Neural cell (in vitro differentiated cells): ENCODE measurements around the gene CGB3. TPM values are rescaled to one million over a fixed set of nuclear protein-coding genes. Genes with fewer than 3 reads are reported as not detected.

Experiments used
- H2AFZ ChIP-seq: fragments of 200-600, 300-800 bp; sonication (generic), shearing (Covaris generic); 2 replicates; pipeline ENCODE4 v1.6.0; 2014; ENCODE audit warnings: low read depth, mild to moderate bottlenecking, antibody characterized with exemption, low read length, moderate library complexity
- H3F3A ChIP-seq: fragments of 200-600 bp; shearing (Covaris generic); 2 replicates; pipeline ENCODE4 v1.6.1; 2016; ENCODE audit warnings: mild to moderate bottlenecking, moderate library complexity, mixed read lengths, antibody characterized with exemption, low read length; ENCODE audit not compliant: insufficient read depth, poor library complexity, severe bottlenecking
- H3K27ac ChIP-seq: fragments of 200-600, 300-800 bp; sonication (generic), shearing (Covaris generic); 2 replicates; pipeline ENCODE4 v1.5.1; 2014; ENCODE audit warnings: mild to moderate bottlenecking, low read length, moderate library complexity
- H3K27me3 ChIP-seq: fragments of 300-800, 200-600 bp; sonication (generic), shearing (Covaris generic); 2 replicates; pipeline ENCODE4 v1.6.0; 2014; ENCODE audit warnings: mild to moderate bottlenecking, low read depth, low read length, moderate library complexity; ENCODE audit not compliant: insufficient read depth
- H3K36me3 ChIP-seq: fragments of 300-800, 200-600 bp; sonication (generic), shearing (Covaris generic); 2 replicates; pipeline ENCODE4 v1.5.1; 2014; ENCODE audit warnings: mild to moderate bottlenecking, antibody characterized with exemption, low read length, moderate library complexity; ENCODE audit not compliant: insufficient read depth
- H3K4me2 ChIP-seq: fragments of 300-800, 200-600 bp; sonication (generic), shearing (Covaris generic); 2 replicates; pipeline ENCODE4 v1.6.0; 2014; ENCODE audit warnings: mild to moderate bottlenecking, low read length
- H3K4me3 ChIP-seq: fragments of 300-800, 200-600 bp; sonication (generic), shearing (Covaris generic); 2 replicates; pipeline ENCODE4 v1.5.1; 2014; ENCODE audit warnings: mild to moderate bottlenecking, low read length, moderate library complexity
- H3K79me2 ChIP-seq: fragments of 200-600 bp; shearing (Covaris generic); replicated peaks from 2 replicates; pipeline ENCODE4 v1.6.0; 2014; ENCODE audit warnings: mild to moderate bottlenecking, low read length, moderate library complexity; ENCODE audit not compliant: insufficient read depth
- H3K9ac ChIP-seq: fragments of 300-800, 200-600 bp; sonication (generic), shearing (Covaris generic); 2 replicates; pipeline ENCODE4 v1.6.1; 2016; ENCODE audit warnings: mild to moderate bottlenecking, low read length, mixed read lengths
- H3K9me2 ChIP-seq: fragments of 200-600 bp; shearing (Covaris generic); 2 replicates; pipeline ENCODE4 v1.6.1; 2016; ENCODE audit warnings: mild to moderate bottlenecking, low read length, mixed read lengths; ENCODE audit not compliant: insufficient read depth
- H3K9me3 ChIP-seq: fragments of 200-600, 300-800 bp; sonication (generic), shearing (Covaris generic); 2 replicates; pipeline ENCODE4 v1.6.1; 2016; ENCODE audit warnings: mild to moderate bottlenecking, mixed run types, low read length, moderate library complexity, mixed read lengths
- H4K20me1 ChIP-seq: fragments of 200-600 bp; shearing (Covaris generic); 2 replicates; pipeline ENCODE4 v1.6.1; 2016; ENCODE audit warnings: mild to moderate bottlenecking, mixed run types; ENCODE audit not compliant: insufficient read depth
- EP300 ChIP-seq: fragments of 450-650 bp; conservative IDR thresholded peaks from 2 replicates; pipeline ENCODE4 v1.6.1; 2014; ENCODE audit warnings: antibody characterized with exemption, mild to moderate bottlenecking, moderate library complexity; ENCODE audit not compliant: poor library complexity, severe bottlenecking
- EZH2 ChIP-seq: fragments of 200-600, 300-800 bp; shearing (Covaris generic), sonication (generic); IDR thresholded peaks from 2 replicates; pipeline ENCODE4 v1.6.1; 2014; ENCODE audit warnings: antibody characterized with exemption, low read length, borderline replicate concordance, mild to moderate bottlenecking; ENCODE audit not compliant: insufficient read depth, poor library complexity, severe bottlenecking
- MXI1 ChIP-seq: fragments of 450-650 bp; conservative IDR thresholded peaks from 2 replicates; pipeline ENCODE4 v1.6.1; 2014; ENCODE audit warnings: antibody characterized with exemption, mild to moderate bottlenecking; ENCODE audit not compliant: poor library complexity, severe bottlenecking
- POLR2AphosphoS5 ChIP-seq: IDR thresholded peaks from 2 replicates; pipeline ENCODE4 v1.6.1; 2012
- RAD21 ChIP-seq: fragments of 450-650 bp; conservative IDR thresholded peaks from 2 replicates; pipeline ENCODE4 v1.6.1; 2014; ENCODE audit warnings: antibody characterized with exemption, mild to moderate bottlenecking, moderate library complexity
- SMC3 ChIP-seq: fragments of 450-650 bp; conservative IDR thresholded peaks from 2 replicates; pipeline ENCODE4 v1.6.1; 2014; ENCODE audit warnings: antibody characterized with exemption, mild to moderate bottlenecking, moderate library complexity; ENCODE audit not compliant: poor library complexity
- TAF1 ChIP-seq: IDR thresholded peaks from 2 replicates; pipeline ENCODE4 v1.6.1; 2012; ENCODE audit warnings: low read depth
- polyA plus RNA-seq: library from polyadenylated mRNA; depleted of rRNA; stranded (reverse); fragments of >200 nt; gene quantifications from 2 replicates; pipeline ENCODE4 v1.2.3, GENCODE V29; 2014
- TF ChIP-seq, protein P1 (sequence below): fragments of 450-650 bp; IDR thresholded peaks from 2 replicates; pipeline ENCODE4 v1.5.1; 2014; ENCODE audit warnings: antibody characterized with exemption, mild to moderate bottlenecking, moderate library complexity; ENCODE audit not compliant: poor library complexity, severe bottlenecking
- TF ChIP-seq, protein P2 (sequence below): IDR thresholded peaks from 2 replicates; pipeline ENCODE4 v1.6.1; 2012; ENCODE audit warnings: borderline replicate concordance

Gene CGB3
- polyA plus RNA-seq, 1 donor from 2014 or later, result not detected

DNA sequence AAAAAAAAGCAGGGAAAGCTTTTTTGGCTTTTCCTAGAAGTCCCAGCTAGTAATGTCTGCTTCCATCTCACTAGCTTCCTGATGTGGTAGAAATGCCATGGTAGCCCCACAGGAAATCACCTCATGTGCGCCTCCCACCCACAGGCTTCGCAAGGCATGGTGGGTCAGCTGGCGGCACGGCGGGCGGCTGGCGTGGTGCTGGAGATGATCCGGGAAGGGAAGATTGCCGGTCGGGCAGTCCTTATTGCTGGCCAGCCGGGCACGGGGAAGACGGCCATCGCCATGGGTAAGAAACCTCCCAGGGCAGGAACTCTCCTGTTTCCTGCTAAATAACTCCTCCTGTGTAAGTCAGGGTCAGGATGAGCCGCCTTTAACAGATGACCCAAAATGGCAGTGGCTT is 20.0 kb downstream of the CGB3 start:
- H3K79me2 ChIP-seq, result no peaks in the 10 kb centered on the region
- no peaks in the 10 kb centered on the region for H3K9me2 ChIP-seq
- no peaks in the 10 kb centered on the region for H3K9me3 ChIP-seq
- no peaks in the 10 kb centered on the region for H3F3A ChIP-seq
- H4K20me1 ChIP-seq, result no peaks in the 10 kb centered on the region
- no peak overlapping the region for H3K27ac ChIP-seq
- no peak overlapping the region for H2AFZ ChIP-seq
- H3K27me3 ChIP-seq, result no peaks in the 10 kb centered on the region
- TF ChIP-seq, protein P1, sequence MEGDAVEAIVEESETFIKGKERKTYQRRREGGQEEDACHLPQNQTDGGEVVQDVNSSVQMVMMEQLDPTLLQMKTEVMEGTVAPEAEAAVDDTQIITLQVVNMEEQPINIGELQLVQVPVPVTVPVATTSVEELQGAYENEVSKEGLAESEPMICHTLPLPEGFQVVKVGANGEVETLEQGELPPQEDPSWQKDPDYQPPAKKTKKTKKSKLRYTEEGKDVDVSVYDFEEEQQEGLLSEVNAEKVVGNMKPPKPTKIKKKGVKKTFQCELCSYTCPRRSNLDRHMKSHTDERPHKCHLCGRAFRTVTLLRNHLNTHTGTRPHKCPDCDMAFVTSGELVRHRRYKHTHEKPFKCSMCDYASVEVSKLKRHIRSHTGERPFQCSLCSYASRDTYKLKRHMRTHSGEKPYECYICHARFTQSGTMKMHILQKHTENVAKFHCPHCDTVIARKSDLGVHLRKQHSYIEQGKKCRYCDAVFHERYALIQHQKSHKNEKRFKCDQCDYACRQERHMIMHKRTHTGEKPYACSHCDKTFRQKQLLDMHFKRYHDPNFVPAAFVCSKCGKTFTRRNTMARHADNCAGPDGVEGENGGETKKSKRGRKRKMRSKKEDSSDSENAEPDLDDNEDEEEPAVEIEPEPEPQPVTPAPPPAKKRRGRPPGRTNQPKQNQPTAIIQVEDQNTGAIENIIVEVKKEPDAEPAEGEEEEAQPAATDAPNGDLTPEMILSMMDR, result no peak
- TF ChIP-seq, protein P2, sequence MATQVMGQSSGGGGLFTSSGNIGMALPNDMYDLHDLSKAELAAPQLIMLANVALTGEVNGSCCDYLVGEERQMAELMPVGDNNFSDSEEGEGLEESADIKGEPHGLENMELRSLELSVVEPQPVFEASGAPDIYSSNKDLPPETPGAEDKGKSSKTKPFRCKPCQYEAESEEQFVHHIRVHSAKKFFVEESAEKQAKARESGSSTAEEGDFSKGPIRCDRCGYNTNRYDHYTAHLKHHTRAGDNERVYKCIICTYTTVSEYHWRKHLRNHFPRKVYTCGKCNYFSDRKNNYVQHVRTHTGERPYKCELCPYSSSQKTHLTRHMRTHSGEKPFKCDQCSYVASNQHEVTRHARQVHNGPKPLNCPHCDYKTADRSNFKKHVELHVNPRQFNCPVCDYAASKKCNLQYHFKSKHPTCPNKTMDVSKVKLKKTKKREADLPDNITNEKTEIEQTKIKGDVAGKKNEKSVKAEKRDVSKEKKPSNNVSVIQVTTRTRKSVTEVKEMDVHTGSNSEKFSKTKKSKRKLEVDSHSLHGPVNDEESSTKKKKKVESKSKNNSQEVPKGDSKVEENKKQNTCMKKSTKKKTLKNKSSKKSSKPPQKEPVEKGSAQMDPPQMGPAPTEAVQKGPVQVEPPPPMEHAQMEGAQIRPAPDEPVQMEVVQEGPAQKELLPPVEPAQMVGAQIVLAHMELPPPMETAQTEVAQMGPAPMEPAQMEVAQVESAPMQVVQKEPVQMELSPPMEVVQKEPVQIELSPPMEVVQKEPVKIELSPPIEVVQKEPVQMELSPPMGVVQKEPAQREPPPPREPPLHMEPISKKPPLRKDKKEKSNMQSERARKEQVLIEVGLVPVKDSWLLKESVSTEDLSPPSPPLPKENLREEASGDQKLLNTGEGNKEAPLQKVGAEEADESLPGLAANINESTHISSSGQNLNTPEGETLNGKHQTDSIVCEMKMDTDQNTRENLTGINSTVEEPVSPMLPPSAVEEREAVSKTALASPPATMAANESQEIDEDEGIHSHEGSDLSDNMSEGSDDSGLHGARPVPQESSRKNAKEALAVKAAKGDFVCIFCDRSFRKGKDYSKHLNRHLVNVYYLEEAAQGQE, result no peak
- TF ChIP-seq MXI1 (no peak), SMC3 (no peak), EZH2 (no peak), TAF1 (no peak), RAD21 (no peak), EP300 (no peak), POLR2AphosphoS5 (no peak)
- no peak overlapping the region for H3K4me3 ChIP-seq
- no peak overlapping the region for H3K4me2 ChIP-seq
- no peaks in the 10 kb centered on the region for H3K36me3 ChIP-seq
- H3K9ac ChIP-seq, result no peak overlapping the region

DNA sequence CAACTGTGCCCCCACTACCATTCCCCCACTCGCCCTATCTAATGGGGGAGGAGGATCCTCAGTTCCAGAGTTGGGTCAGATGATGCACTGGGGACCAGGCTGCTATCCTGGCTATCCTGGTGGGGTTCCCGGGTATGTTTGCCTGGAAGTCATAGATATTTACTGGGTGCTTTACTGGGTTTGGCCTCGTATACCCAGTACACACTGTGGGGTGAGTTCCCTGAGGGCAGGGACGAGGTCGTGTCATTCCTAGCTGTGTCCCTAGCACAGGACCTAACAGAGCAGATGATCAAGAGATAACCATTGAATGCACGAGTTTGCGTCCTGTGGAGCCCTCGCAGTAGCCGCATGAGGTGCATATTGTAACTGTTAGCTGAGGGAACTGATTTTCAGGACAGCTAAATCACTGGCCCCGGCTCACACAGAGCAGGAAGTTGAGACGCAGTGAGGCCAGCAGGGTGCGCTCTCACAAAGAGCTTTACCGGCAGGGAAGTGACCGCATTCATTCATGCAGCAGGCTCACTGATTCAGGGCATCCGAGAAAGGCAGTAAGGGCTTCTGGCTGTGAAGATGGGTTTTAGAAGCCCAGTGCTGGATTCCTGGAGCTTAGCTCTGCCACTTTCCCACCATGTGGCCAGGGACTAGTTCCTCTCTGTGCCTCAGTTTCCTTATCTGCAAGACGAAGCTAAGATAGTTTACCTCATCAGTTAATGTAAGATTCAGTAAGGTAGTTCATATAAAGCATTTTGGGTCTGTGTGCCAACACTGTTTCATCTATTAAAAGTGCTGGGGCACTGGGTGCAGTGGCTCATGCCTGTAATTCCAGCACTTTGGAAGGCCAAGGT is 24.4 kb downstream of the CGB3 start:
- Histone ChIP-seq H3K4me3 (no peak overlapping the region), H2AFZ (no peak overlapping the region), H3K9ac (no peak overlapping the region), H3K9me3 (no peaks in the 10 kb centered on the region), H3K27ac (no peak overlapping the region), H3K9me2 (no peaks in the 10 kb centered on the region), H3K4me2 (no peak overlapping the region), H3K36me3 (no peaks in the 10 kb centered on the region), H3F3A (no peaks in the 10 kb centered on the region), H3K79me2 (peaks cover 9% of the 10 kb centered on the region), H4K20me1 (no peaks in the 10 kb centered on the region), H3K27me3 (no peaks in the 10 kb centered on the region)
- peak; percentile 50 for TF ChIP-seq RAD21
- TF ChIP-seq, protein P2, result no peak
- TF ChIP-seq, protein P1, result peak; percentile 62
- TF ChIP-seq POLR2AphosphoS5, result no peak
- peak; percentile 32 for TF ChIP-seq SMC3
